PFSK-1 (cell line): Measurements from ENCODE around the gene FKBP1B.

Experiments
- FOXP2 ChIP-seq: optimal IDR thresholded peaks from 2 replicates; pipeline ENCODE3; 2011; ENCODE audit warnings: borderline replicate concordance, control low read depth, inconsistent platforms; ENCODE audit not compliant: insufficient read depth; ENCODE audit errors: extremely low read length, extremely low read depth
- POLR2AphosphoS5 ChIP-seq: IDR thresholded peaks from 2 replicates; pipeline ENCODE4 v1.6.1; 2012; ENCODE audit warnings: low read depth, mild to moderate bottlenecking, control low read depth, low read length, moderate library complexity
- SIN3A ChIP-seq: IDR thresholded peaks from 2 replicates; pipeline ENCODE4 v1.6.1; 2012; ENCODE audit warnings: mild to moderate bottlenecking, low read length, moderate library complexity, borderline replicate concordance; ENCODE audit not compliant: insufficient read depth
- TAF1 ChIP-seq: IDR thresholded peaks from 2 replicates; pipeline ENCODE4 v1.6.1; 2012; ENCODE audit warnings: low read length, control low read depth, borderline replicate concordance; ENCODE audit not compliant: insufficient read depth
- TF ChIP-seq, protein P1 (sequence below), 2 experiments: IDR thresholded peaks; 2 replicates each; pipeline versions ENCODE4 v1.6.1 to v1.8.0; 2011 to 2012; ENCODE audit warnings: low read depth in 2 of 2, low read length in 2 of 2, control low read depth in 1 of 2, inconsistent platforms in 1 of 2, mild to moderate bottlenecking in 1 of 2, moderate library complexity in 1 of 2; ENCODE audit not compliant: insufficient read depth in 1 of 2

The FKBP1B gene

GRCh38 chr2:24016376-24016761 lies 33.2 kb upstream of the FKBP1B start:
- no peak for TF ChIP-seq TAF1
- TF ChIP-seq POLR2AphosphoS5, result no peak
- TF ChIP-seq SIN3A, result no peak

DNA sequence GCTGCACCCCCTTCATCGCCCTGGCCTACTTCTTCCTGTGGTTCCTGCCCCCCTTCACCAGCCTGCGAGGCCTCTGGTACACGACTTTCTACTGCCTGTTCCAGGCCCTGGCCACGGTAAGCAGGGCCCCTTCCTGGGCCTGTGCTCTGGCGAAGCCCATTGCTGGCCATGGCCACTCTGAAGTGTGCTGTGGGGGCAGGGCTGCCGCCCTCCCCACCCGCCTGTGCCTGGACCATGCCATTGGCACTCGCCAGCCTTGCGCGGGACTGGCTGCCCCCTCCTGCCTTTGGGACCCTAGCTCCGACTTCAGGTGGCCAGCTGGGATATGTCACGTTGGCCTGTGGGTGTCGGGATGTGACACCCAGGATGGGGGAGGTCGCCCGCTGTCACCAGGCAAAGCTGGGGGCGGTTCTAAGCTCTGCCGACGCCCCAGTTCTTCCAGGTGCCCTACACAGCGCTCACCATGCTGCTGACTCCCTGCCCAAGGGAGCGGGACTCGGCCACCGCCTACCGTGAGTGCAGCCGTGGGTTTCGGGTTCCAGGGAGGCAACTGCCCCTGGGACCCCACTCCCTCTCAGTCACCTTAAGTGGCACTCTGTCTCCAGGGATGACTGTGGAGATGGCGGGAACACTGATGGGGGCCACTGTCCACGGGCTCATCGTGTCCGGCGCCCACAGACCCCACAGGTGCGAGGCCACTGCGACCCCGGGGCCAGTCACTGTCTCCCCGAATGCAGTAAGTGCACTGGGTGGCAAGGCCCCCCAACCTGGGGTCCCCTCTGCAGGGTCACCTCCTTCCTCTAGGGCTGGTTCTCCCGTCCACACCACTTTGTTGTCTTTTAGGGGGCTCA lies 32.5 kb upstream of the FKBP1B start:
- TF ChIP-seq FOXP2 (no peak), TAF1 (no peak), SIN3A (no peak), POLR2AphosphoS5 (no peak)
- TF ChIP-seq, protein P1, sequence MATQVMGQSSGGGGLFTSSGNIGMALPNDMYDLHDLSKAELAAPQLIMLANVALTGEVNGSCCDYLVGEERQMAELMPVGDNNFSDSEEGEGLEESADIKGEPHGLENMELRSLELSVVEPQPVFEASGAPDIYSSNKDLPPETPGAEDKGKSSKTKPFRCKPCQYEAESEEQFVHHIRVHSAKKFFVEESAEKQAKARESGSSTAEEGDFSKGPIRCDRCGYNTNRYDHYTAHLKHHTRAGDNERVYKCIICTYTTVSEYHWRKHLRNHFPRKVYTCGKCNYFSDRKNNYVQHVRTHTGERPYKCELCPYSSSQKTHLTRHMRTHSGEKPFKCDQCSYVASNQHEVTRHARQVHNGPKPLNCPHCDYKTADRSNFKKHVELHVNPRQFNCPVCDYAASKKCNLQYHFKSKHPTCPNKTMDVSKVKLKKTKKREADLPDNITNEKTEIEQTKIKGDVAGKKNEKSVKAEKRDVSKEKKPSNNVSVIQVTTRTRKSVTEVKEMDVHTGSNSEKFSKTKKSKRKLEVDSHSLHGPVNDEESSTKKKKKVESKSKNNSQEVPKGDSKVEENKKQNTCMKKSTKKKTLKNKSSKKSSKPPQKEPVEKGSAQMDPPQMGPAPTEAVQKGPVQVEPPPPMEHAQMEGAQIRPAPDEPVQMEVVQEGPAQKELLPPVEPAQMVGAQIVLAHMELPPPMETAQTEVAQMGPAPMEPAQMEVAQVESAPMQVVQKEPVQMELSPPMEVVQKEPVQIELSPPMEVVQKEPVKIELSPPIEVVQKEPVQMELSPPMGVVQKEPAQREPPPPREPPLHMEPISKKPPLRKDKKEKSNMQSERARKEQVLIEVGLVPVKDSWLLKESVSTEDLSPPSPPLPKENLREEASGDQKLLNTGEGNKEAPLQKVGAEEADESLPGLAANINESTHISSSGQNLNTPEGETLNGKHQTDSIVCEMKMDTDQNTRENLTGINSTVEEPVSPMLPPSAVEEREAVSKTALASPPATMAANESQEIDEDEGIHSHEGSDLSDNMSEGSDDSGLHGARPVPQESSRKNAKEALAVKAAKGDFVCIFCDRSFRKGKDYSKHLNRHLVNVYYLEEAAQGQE (IDR thresholded peaks at IDR 0.05; ENCODE audit: insufficient read depth in 1 of 2, low read depth in 2 of 2, low read length in 2 of 2), result no peak

- TF ChIP-seq FOXP2, result no peak
These were observed 31.8 kb upstream of the FKBP1B start for GRCh38 chr2:24017711-24018110.

DNA sequence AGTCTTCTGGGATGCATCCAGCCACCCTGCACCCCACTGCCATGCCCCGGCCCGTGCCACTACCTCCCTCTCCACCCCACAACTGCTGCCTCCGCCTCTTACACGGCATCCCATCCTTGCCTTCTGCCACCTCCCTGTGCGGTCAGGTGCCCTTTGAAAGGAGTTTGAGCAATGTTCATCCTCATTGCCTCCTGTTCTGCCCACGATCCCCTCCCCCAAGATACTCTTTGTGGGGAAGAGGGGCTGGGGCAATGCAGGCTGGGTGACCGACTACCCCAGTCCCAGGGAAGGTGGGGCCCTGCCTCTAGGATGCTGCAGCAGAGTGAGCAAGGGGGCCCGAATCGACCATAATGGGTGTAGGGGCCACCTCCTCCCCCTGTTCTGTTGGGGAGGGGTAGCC lies 31.3 kb upstream of the FKBP1B start:
- no peak for TF ChIP-seq TAF1
- no peak for TF ChIP-seq POLR2AphosphoS5
- TF ChIP-seq FOXP2, result no peak
- no peak for TF ChIP-seq SIN3A
- TF ChIP-seq, protein P1 (IDR thresholded peaks at IDR 0.05; ENCODE audit: insufficient read depth in 1 of 2, low read depth in 2 of 2, low read length in 2 of 2), result no peak

DNA sequence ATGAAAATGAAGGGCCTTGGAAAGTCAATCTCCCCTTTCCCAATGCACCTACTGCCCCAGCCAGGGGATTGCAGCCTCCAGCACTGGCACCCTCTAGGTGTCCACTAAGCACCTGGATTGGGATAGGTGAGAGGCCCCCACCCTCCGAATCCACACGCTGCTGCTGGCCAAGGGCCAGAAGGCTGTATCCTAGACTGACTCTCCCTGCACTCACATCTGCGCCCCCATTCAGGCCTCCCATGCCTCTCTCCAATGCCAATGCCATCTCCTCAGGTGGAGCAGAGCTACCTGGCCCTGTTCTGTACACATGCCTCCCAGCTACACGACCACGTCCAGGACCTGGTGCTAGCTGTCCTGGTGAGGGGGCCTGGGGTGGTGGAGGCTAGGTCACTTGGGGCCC lies 29.8 kb upstream of the FKBP1B start:
- TF ChIP-seq TAF1 (no peak), SIN3A (no peak), FOXP2 (no peak), POLR2AphosphoS5 (no peak)
- TF ChIP-seq, protein P1 (IDR thresholded peaks at IDR 0.05; ENCODE audit: insufficient read depth in 1 of 2, low read depth in 2 of 2, low read length in 2 of 2), result no peak

- TF ChIP-seq FOXP2 (no peak), POLR2AphosphoS5 (no peak), TAF1 (no peak), SIN3A (no peak)
- TF ChIP-seq, protein P1 (IDR thresholded peaks at IDR 0.05; ENCODE audit: insufficient read depth in 1 of 2, low read depth in 2 of 2, low read length in 2 of 2), result no peak
These were observed 29.3 kb upstream of the FKBP1B start for GRCh38 chr2:24020244-24020643.
